Measurements from ENCODE around the gene TDRD7.

DNA sequence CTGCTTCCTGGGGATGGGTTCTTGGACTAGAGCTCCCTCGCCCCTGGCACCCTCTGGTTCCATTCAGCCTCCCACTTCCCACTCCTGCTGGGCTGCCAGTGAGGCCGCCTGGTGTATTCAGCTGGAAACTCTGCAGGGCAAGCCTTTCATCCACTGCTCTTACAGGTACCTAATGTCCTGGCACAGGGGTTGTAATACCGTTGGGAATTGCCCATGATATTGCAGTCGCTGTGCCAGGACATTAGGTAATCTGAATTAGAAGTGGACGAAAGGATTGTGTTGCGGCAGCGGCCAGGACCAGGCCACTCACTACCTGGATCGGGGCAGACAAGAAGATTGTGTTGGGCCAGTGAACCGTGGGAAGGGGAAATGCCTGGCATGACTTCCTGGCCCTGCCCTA lies 102.6 kb downstream of the TDRD7 start:
- TF ChIP-seq SIN3A (IDR thresholded peaks at IDR 0.05; ENCODE audit: borderline replicate concordance in 2 of 2, control insufficient read depth in 1 of 2, low read depth in 2 of 2, low read length in 2 of 2) = no peak
- no peak for TF ChIP-seq POLR2A (conservative IDR thresholded peaks at IDR 0.05)
- TF ChIP-seq TAF1 (IDR thresholded peaks at IDR 0.05; ENCODE audit: control insufficient read depth, extremely low read depth, insufficient read depth, low read length, severe bottlenecking) = no peak
- TF ChIP-seq SP1 (CRISPR knock-in tag; IDR thresholded peaks at IDR 0.05) = no peak
- TF ChIP-seq, protein P1, sequence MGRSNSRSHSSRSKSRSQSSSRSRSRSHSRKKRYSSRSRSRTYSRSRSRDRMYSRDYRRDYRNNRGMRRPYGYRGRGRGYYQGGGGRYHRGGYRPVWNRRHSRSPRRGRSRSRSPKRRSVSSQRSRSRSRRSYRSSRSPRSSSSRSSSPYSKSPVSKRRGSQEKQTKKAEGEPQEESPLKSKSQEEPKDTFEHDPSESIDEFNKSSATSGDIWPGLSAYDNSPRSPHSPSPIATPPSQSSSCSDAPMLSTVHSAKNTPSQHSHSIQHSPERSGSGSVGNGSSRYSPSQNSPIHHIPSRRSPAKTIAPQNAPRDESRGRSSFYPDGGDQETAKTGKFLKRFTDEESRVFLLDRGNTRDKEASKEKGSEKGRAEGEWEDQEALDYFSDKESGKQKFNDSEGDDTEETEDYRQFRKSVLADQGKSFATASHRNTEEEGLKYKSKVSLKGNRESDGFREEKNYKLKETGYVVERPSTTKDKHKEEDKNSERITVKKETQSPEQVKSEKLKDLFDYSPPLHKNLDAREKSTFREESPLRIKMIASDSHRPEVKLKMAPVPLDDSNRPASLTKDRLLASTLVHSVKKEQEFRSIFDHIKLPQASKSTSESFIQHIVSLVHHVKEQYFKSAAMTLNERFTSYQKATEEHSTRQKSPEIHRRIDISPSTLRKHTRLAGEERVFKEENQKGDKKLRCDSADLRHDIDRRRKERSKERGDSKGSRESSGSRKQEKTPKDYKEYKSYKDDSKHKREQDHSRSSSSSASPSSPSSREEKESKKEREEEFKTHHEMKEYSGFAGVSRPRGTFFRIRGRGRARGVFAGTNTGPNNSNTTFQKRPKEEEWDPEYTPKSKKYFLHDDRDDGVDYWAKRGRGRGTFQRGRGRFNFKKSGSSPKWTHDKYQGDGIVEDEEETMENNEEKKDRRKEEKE (IDR thresholded peaks at IDR 0.05; ENCODE audit: borderline replicate concordance in 1 of 2, control insufficient read depth in 1 of 2, low read depth in 2 of 2, low read length in 1 of 2) = no peak
- TF ChIP-seq, protein P2, sequence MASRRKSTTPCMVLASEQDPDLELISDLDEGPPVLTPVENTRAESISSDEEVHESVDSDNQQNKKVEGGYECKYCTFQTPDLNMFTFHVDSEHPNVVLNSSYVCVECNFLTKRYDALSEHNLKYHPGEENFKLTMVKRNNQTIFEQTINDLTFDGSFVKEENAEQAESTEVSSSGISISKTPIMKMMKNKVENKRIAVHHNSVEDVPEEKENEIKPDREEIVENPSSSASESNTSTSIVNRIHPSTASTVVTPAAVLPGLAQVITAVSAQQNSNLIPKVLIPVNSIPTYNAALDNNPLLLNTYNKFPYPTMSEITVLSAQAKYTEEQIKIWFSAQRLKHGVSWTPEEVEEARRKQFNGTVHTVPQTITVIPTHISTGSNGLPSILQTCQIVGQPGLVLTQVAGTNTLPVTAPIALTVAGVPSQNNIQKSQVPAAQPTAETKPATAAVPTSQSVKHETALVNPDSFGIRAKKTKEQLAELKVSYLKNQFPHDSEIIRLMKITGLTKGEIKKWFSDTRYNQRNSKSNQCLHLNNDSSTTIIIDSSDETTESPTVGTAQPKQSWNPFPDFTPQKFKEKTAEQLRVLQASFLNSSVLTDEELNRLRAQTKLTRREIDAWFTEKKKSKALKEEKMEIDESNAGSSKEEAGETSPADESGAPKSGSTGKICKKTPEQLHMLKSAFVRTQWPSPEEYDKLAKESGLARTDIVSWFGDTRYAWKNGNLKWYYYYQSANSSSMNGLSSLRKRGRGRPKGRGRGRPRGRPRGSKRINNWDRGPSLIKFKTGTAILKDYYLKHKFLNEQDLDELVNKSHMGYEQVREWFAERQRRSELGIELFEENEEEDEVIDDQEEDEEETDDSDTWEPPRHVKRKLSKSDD (conservative IDR thresholded peaks at IDR 0.05; ENCODE audit: low read length) = no peak
- TF ChIP-seq EP300 (IDR thresholded peaks at IDR 0.05; ENCODE audit: low read length) = no peak
- no peak for TF ChIP-seq POLR2AphosphoS5 (IDR thresholded peaks at IDR 0.05; ENCODE audit: control insufficient read depth, insufficient read depth, low read depth, low read length)
- TF ChIP-seq, protein P3, sequence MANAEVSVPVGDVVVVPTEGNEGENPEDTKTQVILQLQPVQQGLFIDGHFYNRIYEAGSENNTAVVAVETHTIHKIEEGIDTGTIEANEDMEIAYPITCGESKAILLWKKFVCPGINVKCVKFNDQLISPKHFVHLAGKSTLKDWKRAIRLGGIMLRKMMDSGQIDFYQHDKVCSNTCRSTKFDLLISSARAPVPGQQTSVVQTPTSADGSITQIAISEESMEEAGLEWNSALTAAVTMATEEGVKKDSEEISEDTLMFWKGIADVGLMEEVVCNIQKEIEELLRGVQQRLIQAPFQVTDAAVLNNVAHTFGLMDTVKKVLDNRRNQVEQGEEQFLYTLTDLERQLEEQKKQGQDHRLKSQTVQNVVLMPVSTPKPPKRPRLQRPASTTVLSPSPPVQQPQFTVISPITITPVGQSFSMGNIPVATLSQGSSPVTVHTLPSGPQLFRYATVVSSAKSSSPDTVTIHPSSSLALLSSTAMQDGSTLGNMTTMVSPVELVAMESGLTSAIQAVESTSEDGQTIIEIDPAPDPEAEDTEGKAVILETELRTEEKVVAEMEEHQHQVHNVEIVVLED (CRISPR knock-in tag; IDR thresholded peaks at IDR 0.05) = no peak
- no peak for TF ChIP-seq ZNF311 (CRISPR knock-in tag; IDR thresholded peaks at IDR 0.05)
- TF ChIP-seq TAF15 (IDR thresholded peaks at IDR 0.05; ENCODE audit: low read depth, low read length) = no peak

Data from K562 (cell line).